HG03558 (cell line): ENCODE data around the gene TMEM229A.
"Not testable (repeated sequence)": the region's sequence is repeated elsewhere in the genome, so short reads cannot be mapped to it uniquely, and the experiment has no call there.

ENCODE experiments used
- ATAC-seq: cut with Tn5 transposase; IDR thresholded peaks from one replicate; pipeline ENCODE4 v1.9.1; 2021; ENCODE audit warnings: moderate number of reproducible peaks; ENCODE audit not compliant: unreplicated experiment; ENCODE audit errors: extremely low read depth

Gene TMEM229A

GRCh38 chr7:124032369-124033094 lies at the start of gene TMEM229A:
Gene TMEM229A (minus strand): TSS chr7:124033067. CDS start chr7:124033003, 64 bp downstream.
- no peak for ATAC-seq

GRCh38 chr7:124082234-124082633 lies 49.4 kb upstream of the TMEM229A start:
- ATAC-seq, result not testable (repeated sequence)

GRCh38 chr7:124077546-124077945 lies 44.7 kb upstream of the TMEM229A start:
- no peak for ATAC-seq

- no peak for ATAC-seq
Observed at GRCh38 chr7:124076841-124077240, 44.0 kb upstream of the TMEM229A start.

GRCh38 chr7:124074007-124074406 lies 41.1 kb upstream of the TMEM229A start:
- no peak for ATAC-seq

DNA sequence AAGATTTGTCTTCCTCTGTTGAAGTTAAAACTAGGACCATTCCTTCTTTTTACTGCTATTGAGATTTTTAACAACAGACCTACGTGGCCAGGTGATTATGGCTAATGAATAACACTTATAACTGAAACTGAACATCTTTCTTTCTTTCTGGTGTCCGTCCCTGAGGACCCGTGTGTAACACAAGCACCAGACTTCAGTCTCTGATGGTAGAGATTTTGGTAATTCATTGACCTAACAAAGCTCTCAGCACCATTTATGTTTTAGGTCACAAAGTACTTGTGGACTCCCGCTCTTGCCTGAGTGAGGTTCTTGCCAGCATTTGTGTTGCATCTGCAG lies 40.4 kb upstream of the TMEM229A start:
- ATAC-seq, result no peak

DNA sequence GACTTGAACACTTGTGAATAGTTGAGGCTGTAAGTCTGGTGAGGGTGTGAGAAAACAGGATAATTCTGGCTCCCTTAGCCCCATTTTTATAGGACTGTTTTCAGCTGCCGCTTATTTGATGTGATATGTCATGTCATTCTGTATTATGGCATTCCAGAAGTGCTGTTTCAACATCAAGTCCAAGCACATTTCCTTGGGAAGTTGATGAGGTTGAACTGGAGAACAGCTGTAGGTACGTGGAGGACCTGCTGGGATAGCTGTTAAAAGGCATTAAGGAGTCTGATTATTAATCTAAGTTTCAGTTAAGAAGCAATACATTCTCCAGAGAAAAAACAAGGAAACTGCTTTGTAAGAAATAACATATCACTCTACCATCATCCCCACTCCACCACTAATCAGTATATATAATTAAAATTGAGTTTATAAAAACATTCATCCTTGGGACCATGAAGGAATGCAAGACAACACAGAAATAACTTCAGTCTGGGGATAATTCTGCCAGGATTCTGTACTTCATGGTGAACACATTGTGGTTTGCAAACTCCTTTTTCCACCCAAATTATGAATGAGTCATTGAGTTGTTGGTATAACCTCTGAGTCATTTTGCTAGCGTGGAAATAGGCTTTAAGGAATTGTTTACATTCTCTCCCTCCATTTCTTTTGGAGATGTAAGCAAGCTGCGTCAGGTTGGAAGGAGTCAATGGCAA lies 39.9 kb upstream of the TMEM229A start:
- no peak for ATAC-seq

DNA sequence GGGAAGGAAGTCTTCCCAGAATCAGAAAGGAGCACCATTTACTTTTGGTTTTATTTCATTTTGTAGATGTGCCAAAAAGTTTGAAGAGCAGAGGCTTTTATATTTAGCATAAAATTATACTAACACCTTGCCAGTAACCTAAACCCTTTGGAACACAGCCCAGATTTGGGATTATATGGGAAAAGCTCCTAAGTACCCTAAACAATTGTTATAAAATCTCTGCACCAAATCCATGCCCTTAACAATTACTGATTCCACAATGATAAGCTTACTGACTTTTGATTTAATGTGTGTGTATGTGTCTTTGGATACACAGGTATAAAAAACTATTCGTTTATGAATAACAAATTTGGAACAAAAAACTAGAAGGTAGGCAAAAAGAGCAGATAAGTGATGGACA lies 39.0 kb upstream of the TMEM229A start:
- ATAC-seq, result no peak

DNA sequence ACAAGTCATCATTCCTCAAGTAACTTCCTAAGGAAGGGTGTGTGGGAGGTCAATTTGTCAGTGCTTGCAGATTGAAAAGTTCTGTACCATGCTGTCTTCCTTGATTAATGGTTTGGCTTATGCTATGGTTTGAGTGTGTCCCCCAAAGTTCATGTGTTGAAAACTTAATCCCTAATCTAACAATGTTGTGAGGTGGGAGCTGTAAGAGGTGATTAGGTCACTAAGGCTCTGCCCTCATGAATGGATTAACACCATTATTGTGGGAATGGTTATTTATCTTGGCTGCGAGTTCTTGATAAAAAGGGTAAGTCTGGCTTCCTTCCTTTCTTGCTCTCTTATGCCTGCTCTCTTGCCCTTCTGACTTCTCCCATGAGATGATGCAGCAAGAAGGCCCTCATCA lies 29.3 kb upstream of the TMEM229A start:
- no peak for ATAC-seq

DNA sequence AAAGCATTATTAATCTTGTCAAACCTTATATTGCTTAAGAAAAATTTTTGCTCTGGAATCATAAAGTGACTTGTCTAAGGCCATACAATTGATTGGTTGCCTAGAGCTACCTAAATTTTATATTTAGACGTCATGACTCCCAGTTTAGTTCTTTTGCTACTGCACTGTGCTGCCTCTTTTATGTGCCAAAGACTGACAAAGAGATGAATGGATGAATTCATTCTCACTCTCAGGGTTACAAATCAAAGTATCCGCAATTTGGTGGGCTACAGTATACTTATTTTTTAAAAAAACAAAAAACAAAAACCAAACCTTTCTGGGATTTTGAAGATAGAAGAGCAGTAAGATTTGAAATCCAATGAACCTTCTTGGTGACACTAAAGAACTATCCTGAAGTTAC lies 27.7 kb upstream of the TMEM229A start:
- no peak for ATAC-seq

DNA sequence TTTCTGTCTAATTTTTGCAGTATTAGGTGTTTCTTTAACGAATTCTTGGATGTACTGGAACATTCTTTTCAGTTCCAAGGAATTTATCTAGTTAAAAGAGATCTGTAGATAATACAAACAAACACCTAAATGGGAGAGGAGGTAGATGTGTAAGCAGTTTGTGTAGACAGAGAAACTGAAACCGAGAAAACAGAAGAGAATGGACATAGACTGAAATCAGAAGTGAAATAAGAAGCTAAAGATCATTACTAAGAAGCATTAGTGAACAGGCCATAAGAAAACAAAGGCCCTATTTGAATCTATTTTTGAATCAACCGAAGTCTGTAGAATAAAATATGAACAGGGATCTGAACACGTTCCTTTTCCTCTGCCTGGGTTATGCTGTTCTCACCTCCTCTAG lies 26.5 kb upstream of the TMEM229A start:
- peak; percentile 100 for ATAC-seq

GRCh38 chr7:124058515-124058914 lies 25.6 kb upstream of the TMEM229A start:
- ATAC-seq, result no peak

DNA sequence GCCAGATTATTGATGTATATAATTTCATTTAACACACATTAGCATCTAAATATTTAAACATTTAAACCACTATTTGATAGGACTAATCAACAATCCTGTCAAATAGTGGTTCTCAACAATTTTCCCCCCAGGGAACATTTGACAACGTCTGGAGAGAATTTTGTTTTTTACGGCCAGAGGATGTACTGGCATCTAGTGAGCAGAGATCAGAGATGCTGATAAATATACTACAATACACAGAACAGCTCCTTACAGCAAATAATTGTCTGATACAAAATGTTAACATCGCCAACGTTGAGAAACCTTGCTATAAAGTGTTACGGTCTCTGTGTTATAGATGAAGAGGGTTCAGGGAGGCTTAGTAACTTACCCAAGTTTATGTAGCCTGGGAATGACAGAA lies 25.0 kb upstream of the TMEM229A start:
- no peak for ATAC-seq

DNA sequence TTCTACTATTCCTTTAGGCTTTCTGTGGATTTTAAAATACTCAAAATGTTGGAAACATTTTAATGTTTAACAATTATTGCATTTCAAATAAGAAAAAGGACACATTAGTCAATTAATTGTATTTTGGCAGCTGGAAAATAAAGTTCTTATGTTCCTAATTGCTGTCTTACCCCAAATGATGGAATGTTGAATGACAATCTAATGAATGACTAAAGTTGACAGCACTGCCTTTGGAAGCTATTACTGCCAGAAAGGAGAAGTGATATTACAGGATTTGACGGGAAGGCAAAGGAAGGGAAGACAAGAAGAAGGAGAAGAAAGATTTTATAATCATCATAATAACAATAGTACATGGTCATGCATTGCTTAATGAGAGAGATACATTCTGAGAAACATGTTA lies 23.4 kb upstream of the TMEM229A start:
- no peak for ATAC-seq

- no peak for ATAC-seq
Observed at GRCh38 chr7:124051681-124052377, 19.0 kb upstream of the TMEM229A start.

GRCh38 chr7:124042826-124043225 lies 10.0 kb upstream of the TMEM229A start:
- ATAC-seq, result no peak

- no peak for ATAC-seq
Observed at GRCh38 chr7:124041439-124041838, 8.6 kb upstream of the TMEM229A start.

GRCh38 chr7:124037902-124038301 lies 5.0 kb upstream of the TMEM229A start:
- not testable (repeated sequence) for ATAC-seq

DNA sequence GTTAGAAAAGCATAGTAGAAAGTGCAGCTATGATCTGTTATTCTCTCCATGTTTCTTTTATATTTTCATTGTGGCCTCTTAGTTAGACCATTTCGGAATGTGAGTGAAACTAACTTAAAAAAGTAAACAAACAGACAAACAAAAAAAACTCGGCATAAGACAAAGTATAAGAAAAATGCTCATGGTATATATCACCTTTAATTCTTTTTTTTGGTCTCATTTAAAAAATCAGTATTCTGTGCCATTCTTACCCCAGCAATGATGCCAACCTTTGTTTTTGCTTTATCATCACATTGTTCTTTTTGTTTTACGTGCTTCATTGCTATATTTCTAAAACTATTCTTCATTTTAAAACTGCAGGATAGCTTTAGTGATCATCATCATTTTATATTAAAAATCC lies 2.8 kb upstream of the TMEM229A start:
- no peak for ATAC-seq

DNA sequence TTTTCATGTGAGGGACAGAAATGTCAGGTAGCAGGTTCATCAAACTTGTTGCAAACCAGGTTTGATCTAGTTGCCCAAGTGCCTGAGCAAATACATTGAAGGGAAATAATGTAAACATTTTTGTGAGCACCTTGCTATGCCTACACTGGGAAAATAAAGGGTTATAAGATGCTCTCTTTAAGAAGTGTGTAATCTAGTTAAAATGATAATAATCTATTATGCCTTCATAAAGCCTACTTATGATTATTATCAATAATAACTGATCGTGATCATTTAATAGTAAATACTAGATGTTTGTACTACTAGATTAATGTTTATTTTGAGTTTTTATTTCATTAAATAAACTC lies 1.9 kb upstream of the TMEM229A start:
- no peak for ATAC-seq
